Endothelial cell of umbilical vein (primary cell): ENCODE results near the gene SQSTM1. TPM values are rescaled to one million over a fixed set of nuclear protein-coding genes. Genes with fewer than 3 reads are reported as not detected.

Source experiments
- BruUV-seq: library from RNA; stranded (reverse); fragments of 400-500 nt; replicated peaks from 2 replicates; lab custom pipeline; 2021; lab: Mats Ljungman, UMichigan
- CTCF ChIA-PET: fragments of 300-600, 350-600 bp; sonication (Branson Sonifier 250); formaldehyde crosslinking; loops from one replicate; lab custom pipeline; 2021; ENCODE audit warnings: antibody characterized with exemption, inconsistent platforms; lab: Charles Lee
- POLR2A ChIA-PET: fragments of 300-600, 350-600 bp; sonication (Branson Sonifier 250); formaldehyde crosslinking; loops from one replicate; lab custom pipeline; 2021; ENCODE audit warnings: antibody characterized with exemption, inconsistent platforms; lab: Charles Lee
- DNase-seq: peaks from one replicate; pipeline ENCODE4 v3.0.0-alpha.2; 2011; ENCODE audit warnings: low read depth, low spot score
- FAIRE-seq: peaks from 2 replicates; lab custom pipeline; 2011; peaks lifted over from hg19 to GRCh38; lab: Jason Lieb, UNC
- H2AFZ ChIP-seq: 2 replicates; pipeline ENCODE4 v1.6.0; 2012; ENCODE audit warnings: low read depth, low read length, control low read depth, inconsistent platforms
- H3K27ac ChIP-seq: 2 replicates; pipeline ENCODE4 v1.5.1; 2011; ENCODE audit warnings: low read depth, mild to moderate bottlenecking, control low read depth, low read length, moderate library complexity; ENCODE audit not compliant: insufficient read depth
- H3K27me3 ChIP-seq, 2 experiments: 2 replicates each; pipeline versions ENCODE4 v1.6.0 to v1.6.1; 2011; ENCODE audit warnings: low read length in 2 of 2, mixed read lengths in 1 of 2; ENCODE audit not compliant: control insufficient read depth in 2 of 2, insufficient read depth in 2 of 2
- H3K36me3 ChIP-seq, 2 experiments: 2 replicates in 1 of 2; 3 replicates in 1 of 2; pipeline ENCODE4 v1.5.1; 2011; ENCODE audit warnings: low read length in 2 of 2, mild to moderate bottlenecking in 1 of 2, moderate library complexity in 1 of 2; ENCODE audit not compliant: control insufficient read depth in 2 of 2, insufficient read depth in 2 of 2; ENCODE audit errors: extremely low read depth in 1 of 2
- H3K4me1 ChIP-seq: 3 replicates; pipeline ENCODE4 v1.5.1; 2011; ENCODE audit warnings: mild to moderate bottlenecking, low read length; ENCODE audit not compliant: control insufficient read depth, insufficient read depth; ENCODE audit errors: extremely low read depth
- H3K4me2 ChIP-seq: 2 replicates; pipeline ENCODE4 v1.6.1; 2011; ENCODE audit warnings: low read length, control low read depth, mixed read lengths; ENCODE audit not compliant: insufficient read depth
- H3K4me3 ChIP-seq, 3 experiments: fragments of 200-600 bp in 1 of 3; sonication (generic), shearing (Covaris generic) in 1 of 3; replicated peaks in 1 of 3; 2 replicates each; pipeline ENCODE4 v1.5.1; 2011 to 2016; ENCODE audit warnings: control low read depth in 3 of 3, low read length in 3 of 3, mild to moderate bottlenecking in 2 of 3, inconsistent platforms in 1 of 3, low read depth in 1 of 3, moderate library complexity in 1 of 3; ENCODE audit not compliant: insufficient read depth in 1 of 3
- H3K79me2 ChIP-seq: 2 replicates; pipeline ENCODE4 v1.6.0; 2012; ENCODE audit warnings: low read length, inconsistent platforms; ENCODE audit not compliant: control insufficient read depth, insufficient read depth
- H3K9ac ChIP-seq: replicated peaks from 2 replicates; pipeline ENCODE3; 2011; ENCODE audit warnings: low read length, control low read depth; ENCODE audit not compliant: insufficient read depth; ENCODE audit errors: extremely low read depth
- H3K9me1 ChIP-seq: replicated peaks from 3 replicates; pipeline ENCODE4 v1.6.0; 2011; ENCODE audit warnings: mild to moderate bottlenecking, low read length; ENCODE audit not compliant: control insufficient read depth, insufficient read depth; ENCODE audit errors: extremely low read depth
- H3K9me3 ChIP-seq: replicated peaks from 2 replicates; pipeline ENCODE4 v1.5.1; 2012; ENCODE audit warnings: low read length, inconsistent platforms; ENCODE audit not compliant: control insufficient read depth, insufficient read depth
- H4K20me1 ChIP-seq: replicated peaks from 2 replicates; pipeline ENCODE3; 2011; ENCODE audit warnings: mild to moderate bottlenecking, low read length; ENCODE audit not compliant: control insufficient read depth, insufficient read depth; ENCODE audit errors: extremely low read depth
- EZH2 ChIP-seq: IDR thresholded peaks from 2 replicates; pipeline ENCODE4 v1.6.1; 2012; ENCODE audit warnings: borderline replicate concordance, low read depth, mild to moderate bottlenecking, moderate library complexity, low read length, inconsistent platforms; ENCODE audit not compliant: severe bottlenecking
- FOS ChIP-seq: IDR thresholded peaks from 2 replicates; pipeline ENCODE4 v1.6.1; 2011; ENCODE audit warnings: mild to moderate bottlenecking, low read length, moderate library complexity, borderline replicate concordance; ENCODE audit not compliant: insufficient read depth
- GATA2 ChIP-seq: IDR thresholded peaks from 2 replicates; pipeline ENCODE4 v1.7.0; 2011; ENCODE audit warnings: low read depth, mild to moderate bottlenecking, moderate library complexity, mixed read lengths, low read length; ENCODE audit not compliant: insufficient read length, insufficient read depth
- JUN ChIP-seq: IDR thresholded peaks from 2 replicates; pipeline ENCODE4 v1.6.1; 2011; ENCODE audit warnings: borderline replicate concordance, low read depth; ENCODE audit not compliant: insufficient read length, insufficient read depth
- MYC ChIP-seq: IDR thresholded peaks from one replicate; pipeline ENCODE4 v1.6.1; 2011; ENCODE audit warnings: mild to moderate bottlenecking, low read depth, low read length
- POLR2A ChIP-seq: IDR thresholded peaks from 2 replicates; pipeline ENCODE4 v1.6.1; 2012; ENCODE audit warnings: low read depth, mild to moderate bottlenecking, control low read depth, low read length
- POLR2AphosphoS5 ChIP-seq: IDR thresholded peaks from 2 replicates; pipeline ENCODE4 v1.6.1; 2012; ENCODE audit warnings: low read depth, mild to moderate bottlenecking, control low read depth, low read length, moderate library complexity; ENCODE audit not compliant: insufficient read depth
- dilution Hi-C: fragments of 300-500 bp; cut with MboI; formaldehyde crosslinking; loops from one replicate; pipeline ENCODE4 v1.15.0; 2019; ENCODE audit warnings: low sequenced_read_pairs; ENCODE audit not compliant: extremely low pct_ligation_motif_present
- intact Hi-C: fragments of 100-400 bp; cut with micrococcal nuclease; formaldehyde crosslinking; loops from one replicate; pipeline ENCODE4 v1.10.0; 2022
- polyA plus RNA-seq, 4 experiments: library from polyadenylated mRNA; depleted of rRNA in 3 of 4; stranded (reverse) in 3 of 4; unstranded in 1 of 4; fragments of >200 nt; gene quantifications; 2 replicates each; pipeline versions ENCODE4 v1.2.1 to v1.2.3, GENCODE V29; 2011 to 2012; ENCODE audit warnings: missing spikeins in 1 of 4
- total RNA-seq: library from RNA; stranded (reverse); gene quantifications from 2 replicates; pipeline ENCODE4 v1.2.3, GENCODE V29; 2021
- TF ChIP-seq, protein P1 (sequence below): IDR thresholded peaks from 2 replicates; pipeline ENCODE4 v1.6.1; 2011; ENCODE audit not compliant: insufficient read depth, insufficient read length
- TF ChIP-seq, protein P2 (sequence below), 2 donors: IDR thresholded peaks; 1 replicate in 1 of 2; 2 replicates in 1 of 2; pipeline ENCODE4 v1.5.1; 2011; ENCODE audit warnings: low read length in 2 of 2, mild to moderate bottlenecking in 2 of 2, moderate library complexity in 2 of 2, control low read depth in 1 of 2, inconsistent platforms in 1 of 2, low read depth in 1 of 2; ENCODE audit not compliant: insufficient read depth in 1 of 2; ENCODE audit errors: extremely low read depth in 1 of 2

The SQSTM1 gene
- total and polyA plus RNA-seq, 2 donors (not counting 3 experiments of a cell fraction or from before 2014, with no cell fraction given) = 302 to 346 TPM

GRCh38 chr5:179858586-179859427 is 38.1 kb downstream of the SQSTM1 start, which contains the start of gene MRNIP:
MRNIP (minus strand) TSS chr5:179858817; CDS start chr5:179858796, 21 bp downstream.
- FAIRE-seq (peak; percentile 97), DNase-seq (peak; percentile 97)
- no peaks in the 10 kb centered on the region for H3K79me2 ChIP-seq
- H3K9me1 ChIP-seq = no peaks in the 10 kb centered on the region
- TSS peak; percentile 80 for BruUV-seq
- dilution Hi-C loops = no loop called here
- H3K4me1 ChIP-seq = no peaks in the 10 kb centered on the region
- peak within 1 kb of the TSS; percentile 58 for H3K9ac ChIP-seq
- ChIA-PET POLR2A (interaction anchor here (0.6 to 0.9 kb wide), 2 partner anchors 38 to 228 kb away, joined by 4 to 5 read pairs; partner anchors contain the start of gene SQSTM1), CTCF (no interaction called here)
- no peak within 1 kb of the TSS for H3K27ac ChIP-seq
- TF ChIP-seq, protein P1, sequence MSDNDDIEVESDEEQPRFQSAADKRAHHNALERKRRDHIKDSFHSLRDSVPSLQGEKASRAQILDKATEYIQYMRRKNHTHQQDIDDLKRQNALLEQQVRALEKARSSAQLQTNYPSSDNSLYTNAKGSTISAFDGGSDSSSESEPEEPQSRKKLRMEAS = peak; percentile 73
- no peak for TF ChIP-seq JUN
- TF ChIP-seq MYC = peak; percentile 72
- TF ChIP-seq POLR2AphosphoS5 = peak; percentile 86
- no peak for TF ChIP-seq EZH2
- TF ChIP-seq, protein P2, sequence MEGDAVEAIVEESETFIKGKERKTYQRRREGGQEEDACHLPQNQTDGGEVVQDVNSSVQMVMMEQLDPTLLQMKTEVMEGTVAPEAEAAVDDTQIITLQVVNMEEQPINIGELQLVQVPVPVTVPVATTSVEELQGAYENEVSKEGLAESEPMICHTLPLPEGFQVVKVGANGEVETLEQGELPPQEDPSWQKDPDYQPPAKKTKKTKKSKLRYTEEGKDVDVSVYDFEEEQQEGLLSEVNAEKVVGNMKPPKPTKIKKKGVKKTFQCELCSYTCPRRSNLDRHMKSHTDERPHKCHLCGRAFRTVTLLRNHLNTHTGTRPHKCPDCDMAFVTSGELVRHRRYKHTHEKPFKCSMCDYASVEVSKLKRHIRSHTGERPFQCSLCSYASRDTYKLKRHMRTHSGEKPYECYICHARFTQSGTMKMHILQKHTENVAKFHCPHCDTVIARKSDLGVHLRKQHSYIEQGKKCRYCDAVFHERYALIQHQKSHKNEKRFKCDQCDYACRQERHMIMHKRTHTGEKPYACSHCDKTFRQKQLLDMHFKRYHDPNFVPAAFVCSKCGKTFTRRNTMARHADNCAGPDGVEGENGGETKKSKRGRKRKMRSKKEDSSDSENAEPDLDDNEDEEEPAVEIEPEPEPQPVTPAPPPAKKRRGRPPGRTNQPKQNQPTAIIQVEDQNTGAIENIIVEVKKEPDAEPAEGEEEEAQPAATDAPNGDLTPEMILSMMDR (IDR thresholded peaks at IDR 0.05; ENCODE audit: extremely low read depth in 1 of 2, insufficient read depth in 1 of 2, low read depth in 1 of 2, low read length in 2 of 2) = peak in 1 of 2 donors; percentile 9
- no peak for TF ChIP-seq FOS
- peak; percentile 82 for TF ChIP-seq POLR2A
- TF ChIP-seq GATA2 = no peak
- H3K36me3 ChIP-seq = peaks cover 2 to 15% of the 10 kb centered on the region in 2 experiments
- peak within 1 kb of the TSS; percentile 68 for H3K4me2 ChIP-seq
- no peaks in the 10 kb centered on the region for H3K27me3 ChIP-seq
- peak within 1 kb of the TSS; percentile 60 to 97 (median 75) for H3K4me3 ChIP-seq
- no peaks in the 10 kb centered on the region for H3K9me3 ChIP-seq
- no peaks in the 10 kb centered on the region for H4K20me1 ChIP-seq
- intact Hi-C loops = loop anchor here (1.0 to 5.0 kb wide), 6 partner anchors 38 to 231 kb away; partner anchors contain the start of gene RNF130
- peak within 1 kb of the TSS; percentile 85 for H2AFZ ChIP-seq
